ENCODE measurements around the gene SORCS1.

DNA sequence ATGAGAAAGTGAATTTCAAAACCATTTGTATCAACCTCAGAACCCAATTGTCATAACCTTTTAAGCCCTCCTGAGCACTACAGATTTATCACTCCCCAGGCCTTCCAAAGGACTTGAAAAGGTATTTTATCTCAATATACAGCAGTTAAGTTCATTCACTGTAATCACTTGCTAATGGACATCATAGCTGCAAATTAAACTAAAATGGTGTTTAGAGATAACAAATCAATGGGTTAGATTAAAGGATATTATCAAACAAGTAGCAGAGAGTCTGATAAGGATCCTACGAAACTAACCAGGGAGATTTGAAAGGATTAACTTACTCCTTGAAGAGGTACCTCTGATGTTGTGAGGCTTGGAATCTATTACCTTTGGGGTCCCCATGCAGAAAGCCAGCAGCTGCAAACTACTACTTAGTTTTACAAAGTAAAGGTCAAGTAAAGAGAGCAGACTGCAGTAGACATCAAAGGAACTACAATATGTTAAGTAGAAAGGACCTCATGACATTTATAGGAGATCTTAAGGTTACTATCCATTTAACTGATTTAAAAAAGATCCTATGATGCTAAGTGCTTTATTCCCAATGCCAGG, 359.4 kb downstream of the SORCS1 start:
- TF ChIP-seq, protein P1, sequence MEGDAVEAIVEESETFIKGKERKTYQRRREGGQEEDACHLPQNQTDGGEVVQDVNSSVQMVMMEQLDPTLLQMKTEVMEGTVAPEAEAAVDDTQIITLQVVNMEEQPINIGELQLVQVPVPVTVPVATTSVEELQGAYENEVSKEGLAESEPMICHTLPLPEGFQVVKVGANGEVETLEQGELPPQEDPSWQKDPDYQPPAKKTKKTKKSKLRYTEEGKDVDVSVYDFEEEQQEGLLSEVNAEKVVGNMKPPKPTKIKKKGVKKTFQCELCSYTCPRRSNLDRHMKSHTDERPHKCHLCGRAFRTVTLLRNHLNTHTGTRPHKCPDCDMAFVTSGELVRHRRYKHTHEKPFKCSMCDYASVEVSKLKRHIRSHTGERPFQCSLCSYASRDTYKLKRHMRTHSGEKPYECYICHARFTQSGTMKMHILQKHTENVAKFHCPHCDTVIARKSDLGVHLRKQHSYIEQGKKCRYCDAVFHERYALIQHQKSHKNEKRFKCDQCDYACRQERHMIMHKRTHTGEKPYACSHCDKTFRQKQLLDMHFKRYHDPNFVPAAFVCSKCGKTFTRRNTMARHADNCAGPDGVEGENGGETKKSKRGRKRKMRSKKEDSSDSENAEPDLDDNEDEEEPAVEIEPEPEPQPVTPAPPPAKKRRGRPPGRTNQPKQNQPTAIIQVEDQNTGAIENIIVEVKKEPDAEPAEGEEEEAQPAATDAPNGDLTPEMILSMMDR (conservative IDR thresholded peaks at IDR 0.05; ENCODE audit: low read depth, low read length), result no peak
- TF ChIP-seq EZH2 (IDR thresholded peaks at IDR 0.05; ENCODE audit: low read length, unreplicated experiment) (no peak), EZH2phosphoT487 (IDR thresholded peaks at IDR 0.05; ENCODE audit: borderline replicate concordance, low read length) (no peak)
